Tibial artery (tissue), 4 donors: ENCODE data around the gene WIPF3.

Experiments used
- DNase-seq, 2 donors: peaks; one replicate each; pipeline ENCODE4 v3.0.0-alpha.2; 2019
- H3K27ac ChIP-seq, 2 donors: fragments of 200-600 bp; sonication (generic) in 1 of 2; 1 replicate in 1 of 2; 2 replicates in 1 of 2; pipeline ENCODE4 v1.5.1; 2018 to 2019; ENCODE audit warnings: mild to moderate bottlenecking in 1 of 2
- H3K27me3 ChIP-seq, 2 donors: fragments of 200-600 bp; sonication (generic) in 1 of 2; one replicate each; pipeline versions ENCODE4 v1.5.1 to v1.6.0; 2016 to 2019
- H3K36me3 ChIP-seq, 3 donors: fragments of 200-600 bp; sonication (generic) in 2 of 3; one replicate each; pipeline ENCODE4 v1.5.1; 2016 to 2019; ENCODE audit warnings: mild to moderate bottlenecking in 2 of 3
- H3K4me1 ChIP-seq, 4 donors: fragments of 200-600 bp; sonication (generic) in 2 of 4; 1 replicate in 3 of 4; 2 replicates in 1 of 4; pipeline ENCODE4 v1.5.1; 2016 to 2019
- H3K4me3 ChIP-seq, 2 donors: fragments of 200-600 bp; sonication (generic) in 1 of 2; 1 replicate in 1 of 2; 2 replicates in 1 of 2; pipeline ENCODE4 v1.5.1; 2018 to 2019; ENCODE audit warnings: mild to moderate bottlenecking in 2 of 2
- H3K9me3 ChIP-seq, 3 donors: fragments of 200-600 bp; sonication (generic) in 1 of 3; one replicate each; pipeline ENCODE4 v1.5.1; 2016 to 2019
- intact Hi-C: fragments of 100-400 bp; cut with DNase I; formaldehyde crosslinking; loops from one replicate; pipeline ENCODE4 v1.15.0; 2023; ENCODE audit warnings: low total_unique reads
- TF ChIP-seq, protein P1 (sequence below), 2 experiments: fragments of 200-600 bp in 1 of 2; fragments of 450-650 bp in 1 of 2; IDR thresholded peaks; one replicate each; pipeline ENCODE4 v1.5.1; 2017 to 2019; ENCODE audit warnings: antibody characterized with exemption in 2 of 2, mild to moderate bottlenecking in 1 of 2, moderate library complexity in 1 of 2

The WIPF3 gene

DNA sequence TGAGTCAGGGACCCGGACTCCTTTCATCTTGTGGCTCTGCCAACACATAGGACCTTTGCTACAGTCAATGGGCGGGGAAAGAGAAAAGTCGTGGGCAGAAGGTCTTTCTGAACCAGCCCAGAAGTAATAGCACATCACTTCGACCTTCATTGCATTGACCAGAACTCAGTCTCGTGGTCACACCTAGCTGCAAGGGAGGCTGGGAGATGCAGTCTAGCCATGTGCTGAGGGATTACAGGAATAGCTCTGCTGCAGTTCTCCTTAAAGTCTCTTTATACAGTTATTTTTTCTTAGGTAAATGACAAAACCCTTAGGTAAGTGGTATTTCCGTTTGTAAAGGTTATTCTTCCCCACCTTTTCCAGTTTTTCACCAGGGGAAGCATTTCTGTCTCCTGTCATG lies 25.4 kb downstream of the WIPF3 start:
- no peaks in the 10 kb centered on the region for H3K9me3 ChIP-seq
- H3K4me3 ChIP-seq, result no peak overlapping the region
- H3K27me3 ChIP-seq, result no peaks in the 10 kb centered on the region
- no peak overlapping the region for H3K27ac ChIP-seq
- TF ChIP-seq, protein P1, sequence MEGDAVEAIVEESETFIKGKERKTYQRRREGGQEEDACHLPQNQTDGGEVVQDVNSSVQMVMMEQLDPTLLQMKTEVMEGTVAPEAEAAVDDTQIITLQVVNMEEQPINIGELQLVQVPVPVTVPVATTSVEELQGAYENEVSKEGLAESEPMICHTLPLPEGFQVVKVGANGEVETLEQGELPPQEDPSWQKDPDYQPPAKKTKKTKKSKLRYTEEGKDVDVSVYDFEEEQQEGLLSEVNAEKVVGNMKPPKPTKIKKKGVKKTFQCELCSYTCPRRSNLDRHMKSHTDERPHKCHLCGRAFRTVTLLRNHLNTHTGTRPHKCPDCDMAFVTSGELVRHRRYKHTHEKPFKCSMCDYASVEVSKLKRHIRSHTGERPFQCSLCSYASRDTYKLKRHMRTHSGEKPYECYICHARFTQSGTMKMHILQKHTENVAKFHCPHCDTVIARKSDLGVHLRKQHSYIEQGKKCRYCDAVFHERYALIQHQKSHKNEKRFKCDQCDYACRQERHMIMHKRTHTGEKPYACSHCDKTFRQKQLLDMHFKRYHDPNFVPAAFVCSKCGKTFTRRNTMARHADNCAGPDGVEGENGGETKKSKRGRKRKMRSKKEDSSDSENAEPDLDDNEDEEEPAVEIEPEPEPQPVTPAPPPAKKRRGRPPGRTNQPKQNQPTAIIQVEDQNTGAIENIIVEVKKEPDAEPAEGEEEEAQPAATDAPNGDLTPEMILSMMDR (IDR thresholded peaks at IDR 0.05), result no peak
- peaks cover 0 to 8% (median 0%) of the 10 kb centered on the region in 3 donors for H3K36me3 ChIP-seq
- no peaks in the 10 kb centered on the region for H3K4me1 ChIP-seq
- intact Hi-C loops, result no loop called here
- no peak for DNase-seq

DNA sequence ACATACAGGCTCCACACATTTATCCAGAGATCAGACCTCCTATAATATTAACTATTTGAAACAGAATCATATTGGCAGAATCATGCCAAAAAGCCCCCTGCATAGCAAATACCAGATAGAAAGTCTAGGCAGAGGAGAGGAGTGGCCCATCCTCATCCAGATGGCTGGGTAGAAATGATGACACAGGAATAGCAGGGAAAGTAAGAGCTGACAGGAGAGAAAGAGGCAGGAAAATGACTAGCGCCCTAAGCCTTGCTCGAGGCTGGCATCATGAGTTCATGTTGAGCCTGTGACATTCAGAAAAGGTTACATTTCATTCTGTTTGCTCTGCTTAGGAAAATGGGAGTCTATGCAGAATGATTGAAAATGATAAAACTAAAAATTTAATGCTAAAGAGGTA lies 27.6 kb downstream of the WIPF3 start:
- TF ChIP-seq, protein P1 (IDR thresholded peaks at IDR 0.05), result no peak
- no peaks in the 10 kb centered on the region for H3K27me3 ChIP-seq
- intact Hi-C loops, result no loop called here
- no peaks in the 10 kb centered on the region for H3K4me1 ChIP-seq
- no peak overlapping the region for H3K4me3 ChIP-seq
- DNase-seq, result no peak
- no peaks in the 10 kb centered on the region for H3K9me3 ChIP-seq
- peaks cover 0 to 8% (median 0%) of the 10 kb centered on the region in 3 donors for H3K36me3 ChIP-seq
- no peak overlapping the region for H3K27ac ChIP-seq

DNA sequence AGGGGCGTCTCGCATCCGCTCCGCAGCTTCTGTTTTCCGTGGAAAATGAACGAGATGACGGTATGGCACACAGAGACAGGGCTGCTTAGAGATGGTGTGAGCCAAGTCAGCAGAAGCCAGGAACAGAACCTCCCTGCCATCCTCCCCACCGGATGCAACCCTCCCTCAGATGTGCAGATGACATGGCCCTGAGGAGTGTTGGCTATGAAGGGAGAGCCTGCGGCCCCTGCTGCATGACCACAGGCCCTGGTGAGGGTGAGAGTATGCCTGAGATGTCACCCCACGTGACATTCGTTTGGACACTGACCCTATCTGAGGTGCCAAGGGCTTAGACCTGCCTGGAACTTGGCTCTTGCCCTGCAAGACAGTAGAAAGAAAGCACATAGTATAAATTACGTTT lies 29.4 kb downstream of the WIPF3 start:
- TF ChIP-seq, protein P1 (IDR thresholded peaks at IDR 0.05), result no peak
- DNase-seq, result no peak
- Histone ChIP-seq H3K4me1 (peaks cover 0 to 6% (median 0%) of the 10 kb centered on the region in 4 donors), H3K27ac (no peak overlapping the region), H3K36me3 (peaks cover 0 to 8% (median 0%) of the 10 kb centered on the region in 3 donors), H3K9me3 (no peaks in the 10 kb centered on the region), H3K27me3 (no peaks in the 10 kb centered on the region), H3K4me3 (no peak overlapping the region)
- intact Hi-C loops, result no loop called here

DNA sequence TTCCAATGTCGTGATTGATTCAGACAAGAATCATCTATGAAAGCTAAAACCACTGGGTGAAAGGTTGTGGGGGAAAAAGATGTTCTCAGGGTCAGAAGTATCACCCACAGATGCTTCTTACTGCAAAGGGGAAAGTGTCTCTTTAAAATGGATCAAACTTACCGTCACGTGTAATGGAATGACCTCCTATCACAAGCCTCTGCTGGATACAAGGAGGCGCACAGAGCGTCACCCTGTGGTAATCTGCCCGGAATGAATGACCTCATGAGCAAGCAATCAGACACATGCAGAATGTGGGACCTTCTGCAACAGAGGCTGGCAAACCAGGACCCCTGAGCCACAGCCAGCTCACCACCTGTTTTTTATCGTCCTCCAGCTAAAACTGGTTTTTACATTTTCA lies 33.0 kb downstream of the WIPF3 start:
- Histone ChIP-seq H3K27ac (no peak overlapping the region), H3K9me3 (no peaks in the 10 kb centered on the region), H3K36me3 (peaks cover 0 to 8% (median 0%) of the 10 kb centered on the region in 3 donors), H3K27me3 (no peaks in the 10 kb centered on the region), H3K4me3 (no peak overlapping the region), H3K4me1 (peaks cover 0 to 6% (median 0%) of the 10 kb centered on the region in 4 donors)
- DNase-seq, result peak; percentile 33 to 67
- TF ChIP-seq, protein P1 (IDR thresholded peaks at IDR 0.05), result no peak
- intact Hi-C loops, result no loop called here

DNA sequence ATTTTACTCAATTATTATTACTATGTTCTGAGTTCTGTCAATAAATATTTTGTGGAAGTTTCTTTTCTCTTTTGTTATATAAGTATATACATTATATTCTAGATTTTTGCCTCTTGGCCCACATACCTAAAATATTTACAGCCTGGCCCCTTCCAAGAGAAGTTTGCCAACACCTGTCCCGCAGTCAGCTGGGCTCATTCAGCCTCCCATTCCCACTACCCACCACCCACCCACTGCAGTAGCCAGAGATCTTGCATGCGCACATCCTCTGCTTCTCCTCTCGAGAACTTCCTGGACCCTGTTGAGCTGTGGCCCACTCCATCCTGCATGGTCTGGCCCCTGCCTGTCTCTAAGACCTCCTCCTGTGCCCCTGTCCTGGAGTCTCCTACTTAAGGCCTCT lies 33.6 kb downstream of the WIPF3 start:
- no peaks in the 10 kb centered on the region for H3K9me3 ChIP-seq
- H3K27ac ChIP-seq, result no peak overlapping the region
- intact Hi-C loops, result no loop called here
- no peaks in the 10 kb centered on the region for H3K27me3 ChIP-seq
- peaks cover 0 to 6% (median 0%) of the 10 kb centered on the region in 4 donors for H3K4me1 ChIP-seq
- TF ChIP-seq, protein P1 (IDR thresholded peaks at IDR 0.05), result no peak
- H3K36me3 ChIP-seq, result peaks cover 0 to 4% (median 0%) of the 10 kb centered on the region in 3 donors
- H3K4me3 ChIP-seq, result no peak overlapping the region
- no peak for DNase-seq

DNA sequence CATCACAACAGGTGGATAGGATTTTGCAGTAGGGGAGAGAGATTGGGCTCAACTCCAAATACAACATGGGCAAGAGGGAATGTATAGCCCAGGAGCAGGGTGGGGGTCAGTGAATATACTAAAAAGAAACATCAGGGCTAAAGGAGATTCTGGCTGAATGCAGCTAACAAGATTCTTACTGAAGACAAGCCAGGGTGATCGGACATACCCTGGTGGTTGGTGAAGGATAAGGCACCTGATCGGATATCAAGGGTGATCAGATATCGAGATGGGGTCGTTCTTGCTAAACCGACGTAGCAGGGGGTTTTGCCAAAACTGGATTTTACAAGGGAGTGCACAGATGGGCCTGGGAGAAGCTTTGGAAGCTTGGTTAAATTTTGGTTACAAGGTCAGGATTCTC lies 34.4 kb downstream of the WIPF3 start:
- H3K36me3 ChIP-seq, result no peaks in the 10 kb centered on the region
- no peak overlapping the region for H3K4me3 ChIP-seq
- intact Hi-C loops, result no loop called here
- H3K9me3 ChIP-seq, result no peaks in the 10 kb centered on the region
- H3K27ac ChIP-seq, result no peak overlapping the region
- no peak for DNase-seq
- peaks cover 0 to 6% (median 0%) of the 10 kb centered on the region in 4 donors for H3K4me1 ChIP-seq
- H3K27me3 ChIP-seq, result no peaks in the 10 kb centered on the region
- TF ChIP-seq, protein P1 (IDR thresholded peaks at IDR 0.05), result no peak
